ENCODE results near the gene CTRB2. TPM values are rescaled to one million over a fixed set of nuclear protein-coding genes. Genes with fewer than 3 reads are reported as not detected.
"Not testable (repeated sequence)": the region's sequence is repeated elsewhere in the genome, so short reads cannot be mapped to it uniquely, and the experiment has no call there.

CTRB2 gene
- polyA plus RNA-seq, 1 of the 3 experiments (the other 2 are of a cell fraction): not detected

- TF ChIP-seq MXI1 (IDR thresholded peaks at IDR 0.05; ENCODE audit: low read depth, low read length): no peak
- TF ChIP-seq RAD21 (IDR thresholded peaks at IDR 0.05; ENCODE audit: low read length): no peak
These were observed 34.5 kb upstream of the CTRB2 start (continued) for GRCh38 chr16:75241412-75241811.

- H3K9me3 ChIP-seq; H3K4me2 ChIP-seq; H2AFZ ChIP-seq (ENCODE audit: low read depth); POLR2A ChIA-PET; H3K9me2 ChIP-seq; H3K4me3 ChIP-seq (ENCODE audit: low read depth in 2 of 2, low read length in 1 of 2); H3K27me3 ChIP-seq (ENCODE audit: insufficient read depth): not testable (repeated sequence)
- 82% methylated on average over 4 of the region's 7 CpGs for WGBS (ENCODE audit: low lambda C conversion rate)
- Histone ChIP-seq H3K79me2 (ENCODE audit: insufficient read depth) (peaks cover 98% of the 10 kb centered on the region), H3K4me1 (ENCODE audit: control insufficient read depth in 1 of 2, insufficient read depth in 2 of 2, low read depth in 1 of 2, low read length in 1 of 2) (peaks cover 49 to 70% of the 10 kb centered on the region in 2 experiments), H3K9ac (peak overlapping the region; percentile 72; the same call in 1 of the 2 replicates), H3K36me3 (replicated peaks in 1 of 2; ENCODE audit: control insufficient read depth in 1 of 2, insufficient read depth in 2 of 2, low read length in 1 of 2) (peaks cover 12 to 40% of the 10 kb centered on the region in 2 experiments), H3F3A (replicated peaks; ENCODE audit: insufficient read depth) (peaks cover 29% of the 10 kb centered on the region), H3K27ac (ENCODE audit: low read depth in 2 of 2, low read length in 1 of 2) (peak overlapping the region; percentile 85 to 95), H4K20me1 (ENCODE audit: insufficient read depth) (peaks cover 42% of the 10 kb centered on the region)
- CTCF ChIA-PET: interaction anchor here (0.7 to 2.8 kb wide), 7 partner anchors 9 to 152 kb away, joined by 3 to 16 read pairs (median 4); partner anchors contain the start of gene BCAR1
- peak; percentile 88 for DNase-seq
- peak; percentile 73; the same call in 1 of the 2 replicates for TF ChIP-seq FOXJ3 (CRISPR knock-in tag; IDR thresholded peaks at IDR 0.05)
- TF ChIP-seq MXI1 (IDR thresholded peaks at IDR 0.05; ENCODE audit: low read depth, low read length): 0 out of 2 replicates have a peak, but pooled peaks have one; percentile 25
- peak; percentile 12; the same call in 1 of the 2 replicates for TF ChIP-seq RAD21 (IDR thresholded peaks at IDR 0.05; ENCODE audit: low read length)
- TF ChIP-seq EP300 (IDR thresholded peaks at IDR 0.05; ENCODE audit: borderline replicate concordance in 1 of 2, low read depth in 1 of 2, low read length in 1 of 2): peak in 1 of 2 experiments; percentile 28; a peak in 1 of 4 replicates
These were observed 33.7 kb upstream of the CTRB2 start for GRCh38 chr16:75240633-75241032.

- H3K36me3 ChIP-seq (replicated peaks in 1 of 2; ENCODE audit: control insufficient read depth in 1 of 2, insufficient read depth in 2 of 2, low read length in 1 of 2): peaks cover 12 to 48% of the 10 kb centered on the region in 2 experiments
- H3K4me1 ChIP-seq (ENCODE audit: control insufficient read depth in 1 of 2, insufficient read depth in 2 of 2, low read depth in 1 of 2, low read length in 1 of 2): peaks cover 47 to 61% of the 10 kb centered on the region in 2 experiments
- H4K20me1 ChIP-seq (ENCODE audit: insufficient read depth): peaks cover 50% of the 10 kb centered on the region
- peak overlapping the region; percentile 85 to 95 for H3K27ac ChIP-seq (ENCODE audit: low read depth in 2 of 2, low read length in 1 of 2)
- peak overlapping the region; percentile 72 for H3K9ac ChIP-seq
- H3K9me3 ChIP-seq: no peaks in the 10 kb centered on the region
- H3K4me2 ChIP-seq: peak overlapping the region; percentile 86
- ChIA-PET POLR2A (no interaction called here), CTCF (interaction anchor here (0.6 to 2.8 kb wide), 9 partner anchors 10 to 409 kb away, joined by 3 to 16 read pairs (median 3); partner anchors contain the start of gene BCAR1)
- H2AFZ ChIP-seq (ENCODE audit: low read depth): no peak overlapping the region
- 94% methylated on average over 11 of the region's 19 CpGs for WGBS (ENCODE audit: low lambda C conversion rate)
- peaks cover 26% of the 10 kb centered on the region for H3F3A ChIP-seq (replicated peaks; ENCODE audit: insufficient read depth)
- H3K9me2 ChIP-seq: no peaks in the 10 kb centered on the region
- TF ChIP-seq FOXM1 (IDR thresholded peaks at IDR 0.05; ENCODE audit: low read depth): no peak
- TF ChIP-seq RXRA (IDR thresholded peaks at IDR 0.05; ENCODE audit: borderline replicate concordance, low read depth): no peak
- TF ChIP-seq RFX5 (IDR thresholded peaks at IDR 0.05; ENCODE audit: low read length): no peak
- TF ChIP-seq TEAD4 (IDR thresholded peaks at IDR 0.05; ENCODE audit: borderline replicate concordance, insufficient read depth): no peak
- TF ChIP-seq, protein P1, sequence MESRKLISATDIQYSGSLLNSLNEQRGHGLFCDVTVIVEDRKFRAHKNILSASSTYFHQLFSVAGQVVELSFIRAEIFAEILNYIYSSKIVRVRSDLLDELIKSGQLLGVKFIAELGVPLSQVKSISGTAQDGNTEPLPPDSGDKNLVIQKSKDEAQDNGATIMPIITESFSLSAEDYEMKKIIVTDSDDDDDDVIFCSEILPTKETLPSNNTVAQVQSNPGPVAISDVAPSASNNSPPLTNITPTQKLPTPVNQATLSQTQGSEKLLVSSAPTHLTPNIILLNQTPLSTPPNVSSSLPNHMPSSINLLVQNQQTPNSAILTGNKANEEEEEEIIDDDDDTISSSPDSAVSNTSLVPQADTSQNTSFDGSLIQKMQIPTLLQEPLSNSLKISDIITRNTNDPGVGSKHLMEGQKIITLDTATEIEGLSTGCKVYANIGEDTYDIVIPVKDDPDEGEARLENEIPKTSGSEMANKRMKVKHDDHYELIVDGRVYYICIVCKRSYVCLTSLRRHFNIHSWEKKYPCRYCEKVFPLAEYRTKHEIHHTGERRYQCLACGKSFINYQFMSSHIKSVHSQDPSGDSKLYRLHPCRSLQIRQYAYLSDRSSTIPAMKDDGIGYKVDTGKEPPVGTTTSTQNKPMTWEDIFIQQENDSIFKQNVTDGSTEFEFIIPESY (IDR thresholded peaks at IDR 0.05; ENCODE audit: borderline replicate concordance, low read depth): no peak
- TF ChIP-seq GABPA (IDR thresholded peaks at IDR 0.05; ENCODE audit: low read depth): no peak
- TF ChIP-seq EZH2phosphoT487 (IDR thresholded peaks at IDR 0.05; ENCODE audit: borderline replicate concordance, low read depth): no peak
- H3K4me3 ChIP-seq (ENCODE audit: low read depth in 2 of 2, low read length in 1 of 2): no peak overlapping the region
- no peak for DNase-seq
- H3K27me3 ChIP-seq (ENCODE audit: insufficient read depth): no peaks in the 10 kb centered on the region
- peaks cover 99% of the 10 kb centered on the region for H3K79me2 ChIP-seq (ENCODE audit: insufficient read depth)
These were observed 32.7 kb upstream of the CTRB2 start for GRCh38 chr16:75239542-75240122.

Data from SK-N-SH (cell line).